Loucy (cell line): Measurements from ENCODE around the gene BCAS4.

Experiments used
- H2AFZ ChIP-seq: fragments of 200-600 bp; sonication (generic); 2 replicates; pipeline ENCODE4 v1.6.0; 2016; ENCODE audit warnings: antibody characterized with exemption, mild to moderate bottlenecking, low read length, moderate library complexity
- H3F3A ChIP-seq: fragments of 200-600 bp; 2 replicates; pipeline ENCODE4 v1.6.0; 2016; ENCODE audit warnings: antibody characterized with exemption, low read depth, mild to moderate bottlenecking
- H3K27me3 ChIP-seq: fragments of 200-600 bp; sonication (generic); 2 replicates; pipeline ENCODE4 v1.6.1; 2014; ENCODE audit warnings: low read length, mild to moderate bottlenecking; ENCODE audit not compliant: insufficient read depth, poor library complexity, severe bottlenecking
- H3K36me3 ChIP-seq: fragments of 200-600 bp; sonication (generic); 2 replicates; pipeline ENCODE4 v1.6.1; 2016; ENCODE audit warnings: low read length; ENCODE audit not compliant: insufficient read depth
- H3K4me1 ChIP-seq: fragments of 200-600 bp; sonication (generic); 2 replicates; pipeline ENCODE4 v1.5.1; 2014; ENCODE audit warnings: low read length, mild to moderate bottlenecking; ENCODE audit not compliant: insufficient read depth, poor library complexity, severe bottlenecking
- H3K4me2 ChIP-seq: fragments of 200-600 bp; sonication (generic); 2 replicates; pipeline ENCODE4 v1.6.0; 2014; ENCODE audit warnings: antibody characterized with exemption, low read length, low read depth, mild to moderate bottlenecking; ENCODE audit not compliant: poor library complexity, severe bottlenecking
- H3K4me3 ChIP-seq: fragments of 200-600 bp; sonication (generic); 2 replicates; pipeline ENCODE4 v1.5.1; 2014; ENCODE audit warnings: low read length, mild to moderate bottlenecking, mixed read lengths; ENCODE audit not compliant: poor library complexity, severe bottlenecking
- H3K79me2 ChIP-seq: fragments of 200-600 bp; sonication (generic); 2 replicates; pipeline ENCODE4 v1.6.1; 2014; ENCODE audit warnings: low read length; ENCODE audit not compliant: insufficient read depth
- H3K9ac ChIP-seq: fragments of 200-600 bp; sonication (generic); 2 replicates; pipeline ENCODE4 v1.6.0; 2014; ENCODE audit warnings: mild to moderate bottlenecking, low read depth, low read length, moderate library complexity; ENCODE audit not compliant: poor library complexity, severe bottlenecking
- H3K9me2 ChIP-seq: fragments of 200-600 bp; sonication (generic); replicated peaks from 2 replicates; pipeline ENCODE4 v1.6.1; 2016; ENCODE audit warnings: low read depth, low read length, mixed read lengths
- H3K9me3 ChIP-seq: fragments of 200-600 bp; sonication (generic); 2 replicates; pipeline ENCODE4 v1.6.1; 2014; ENCODE audit warnings: mild to moderate bottlenecking, antibody characterized with exemption, low read length, low read depth; ENCODE audit not compliant: insufficient read depth
- H4K20me1 ChIP-seq: fragments of 200-600 bp; sonication (generic); 2 replicates; pipeline ENCODE4 v1.6.0; 2014; ENCODE audit warnings: antibody characterized with exemption, low read length, mild to moderate bottlenecking; ENCODE audit not compliant: insufficient read depth, poor library complexity, severe bottlenecking
- EZH2phosphoT487 ChIP-seq: fragments of 200-600 bp; IDR thresholded peaks from 2 replicates; pipeline ENCODE4 v1.6.1; 2018; ENCODE audit warnings: antibody characterized with exemption, mild to moderate bottlenecking, moderate library complexity, borderline replicate concordance
- TF ChIP-seq, protein P1 (sequence below): fragments of 200-600 bp; sonication (generic); conservative IDR thresholded peaks from 2 replicates; pipeline ENCODE4 v1.5.1; 2014; ENCODE audit warnings: mild to moderate bottlenecking, antibody characterized with exemption, low read length

BCAS4 gene

DNA sequence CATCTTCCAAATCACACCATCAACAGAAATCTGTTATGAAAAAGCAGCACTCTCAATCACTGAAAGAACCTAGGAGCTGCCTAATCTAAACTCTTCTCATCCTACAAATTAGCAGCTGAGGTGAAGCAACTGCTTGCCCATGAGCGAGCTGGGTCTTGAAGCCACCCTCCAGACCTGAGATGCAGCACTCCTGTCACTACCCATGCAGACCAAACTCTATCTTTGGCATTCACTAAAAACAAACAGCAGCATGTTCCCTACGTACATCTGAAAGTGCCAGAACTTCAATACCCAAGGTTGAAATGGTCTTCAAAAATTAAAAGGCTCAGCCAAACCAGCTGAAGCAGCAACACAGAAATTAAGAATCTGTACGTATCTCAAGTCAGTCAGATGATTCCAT is 122.1 kb downstream of the BCAS4 start:
- Histone ChIP-seq H4K20me1 (peaks cover 95% of the 10 kb centered on the region), H3K27me3 (no peaks in the 10 kb centered on the region), H3K9me2 (no peaks in the 10 kb centered on the region), H3K4me2 (peak overlapping the region; percentile 2), H2AFZ (no peak overlapping the region), H3K4me3 (no peak overlapping the region), H3F3A (0 out of 2 replicates have a peak, but pooled peaks cover 4% of the 10 kb centered on the region), H3K9me3 (no peaks in the 10 kb centered on the region), H3K4me1 (peaks cover 38% of the 10 kb centered on the region), H3K36me3 (peaks cover 41% of the 10 kb centered on the region), H3K79me2 (peaks cover 100% of the 10 kb centered on the region), H3K9ac (no peak overlapping the region)
- no peak for TF ChIP-seq EZH2phosphoT487
- TF ChIP-seq, protein P1, sequence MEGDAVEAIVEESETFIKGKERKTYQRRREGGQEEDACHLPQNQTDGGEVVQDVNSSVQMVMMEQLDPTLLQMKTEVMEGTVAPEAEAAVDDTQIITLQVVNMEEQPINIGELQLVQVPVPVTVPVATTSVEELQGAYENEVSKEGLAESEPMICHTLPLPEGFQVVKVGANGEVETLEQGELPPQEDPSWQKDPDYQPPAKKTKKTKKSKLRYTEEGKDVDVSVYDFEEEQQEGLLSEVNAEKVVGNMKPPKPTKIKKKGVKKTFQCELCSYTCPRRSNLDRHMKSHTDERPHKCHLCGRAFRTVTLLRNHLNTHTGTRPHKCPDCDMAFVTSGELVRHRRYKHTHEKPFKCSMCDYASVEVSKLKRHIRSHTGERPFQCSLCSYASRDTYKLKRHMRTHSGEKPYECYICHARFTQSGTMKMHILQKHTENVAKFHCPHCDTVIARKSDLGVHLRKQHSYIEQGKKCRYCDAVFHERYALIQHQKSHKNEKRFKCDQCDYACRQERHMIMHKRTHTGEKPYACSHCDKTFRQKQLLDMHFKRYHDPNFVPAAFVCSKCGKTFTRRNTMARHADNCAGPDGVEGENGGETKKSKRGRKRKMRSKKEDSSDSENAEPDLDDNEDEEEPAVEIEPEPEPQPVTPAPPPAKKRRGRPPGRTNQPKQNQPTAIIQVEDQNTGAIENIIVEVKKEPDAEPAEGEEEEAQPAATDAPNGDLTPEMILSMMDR: no peak

DNA sequence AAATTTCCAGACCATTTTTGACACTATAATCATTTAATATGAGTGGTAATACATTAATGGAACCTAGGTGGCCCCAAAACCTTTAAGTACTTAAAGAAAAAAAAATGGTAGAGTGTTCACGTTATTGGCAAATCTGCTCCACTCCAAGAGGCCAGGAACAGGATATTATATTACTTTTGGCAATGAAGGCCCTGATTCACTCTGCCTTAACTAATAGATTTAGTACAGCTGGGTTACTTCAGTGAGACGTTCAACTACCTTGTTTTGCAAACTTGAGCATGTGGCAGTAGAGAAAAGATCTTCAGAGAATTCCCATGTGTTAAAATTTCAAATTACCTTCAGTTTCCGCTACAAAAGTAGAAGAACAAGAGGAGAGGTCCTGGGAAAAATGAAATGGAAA is 123.5 kb downstream of the BCAS4 start:
- Histone ChIP-seq H3F3A (0 out of 2 replicates have a peak, but pooled peaks cover 4% of the 10 kb centered on the region), H3K4me1 (peaks cover 38% of the 10 kb centered on the region), H3K4me2 (peak overlapping the region; percentile 40)

DNA sequence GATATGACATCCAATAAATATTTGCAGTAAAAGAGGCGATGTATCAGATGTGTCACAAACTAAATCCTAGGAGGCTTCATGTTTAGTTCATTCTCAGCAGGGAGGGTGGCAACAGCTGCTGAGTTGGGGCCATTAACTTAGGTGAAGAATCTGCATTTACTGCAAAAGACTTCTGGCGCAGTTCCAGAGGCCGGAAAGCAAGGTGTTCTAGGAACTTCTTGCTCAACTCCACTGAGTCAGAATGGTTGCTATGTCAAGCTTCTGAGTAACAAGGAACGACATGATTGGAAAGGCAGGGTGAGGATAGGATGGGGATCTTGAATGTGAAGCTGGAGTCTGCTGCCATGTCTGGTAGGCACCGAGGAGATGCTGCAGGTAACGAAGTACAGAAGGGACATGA is 124.7 kb downstream of the BCAS4 start:
- Histone ChIP-seq H3F3A (0 out of 2 replicates have a peak, but pooled peaks cover 4% of the 10 kb centered on the region), H3K4me1 (peaks cover 40% of the 10 kb centered on the region), H3K9me2 (no peaks in the 10 kb centered on the region), H3K79me2 (peaks cover 100% of the 10 kb centered on the region), H3K4me2 (no peak overlapping the region), H3K27me3 (no peaks in the 10 kb centered on the region), H3K36me3 (peaks cover 39% of the 10 kb centered on the region), H4K20me1 (peaks cover 95% of the 10 kb centered on the region), H3K9ac (no peak overlapping the region), H2AFZ (no peak overlapping the region), H3K4me3 (no peak overlapping the region), H3K9me3 (no peaks in the 10 kb centered on the region)
- TF ChIP-seq, protein P1: no peak
- no peak for TF ChIP-seq EZH2phosphoT487

More for the DNA sequence above, 123.5 kb downstream of the BCAS4 start:
- Histone ChIP-seq H3K27me3 (no peaks in the 10 kb centered on the region), H3K9ac (no peak overlapping the region), H3K9me2 (no peaks in the 10 kb centered on the region), H4K20me1 (peaks cover 95% of the 10 kb centered on the region), H3K4me3 (no peak overlapping the region), H2AFZ (no peak overlapping the region), H3K9me3 (no peaks in the 10 kb centered on the region), H3K79me2 (peaks cover 100% of the 10 kb centered on the region), H3K36me3 (peaks cover 40% of the 10 kb centered on the region)
- no peak for TF ChIP-seq EZH2phosphoT487
- TF ChIP-seq, protein P1: no peak
